WTC11 (cell line): Measurements from ENCODE around the gene ZNF775. TPM values are rescaled to one million over a fixed set of nuclear protein-coding genes. Genes with fewer than 3 reads are reported as not detected.

Experiments used
- ATAC-seq: fragments of 200-7000 bp; cut with Tn5 transposase; 2 replicates; pipeline ENCODE4 v1.10.0; 2021; ENCODE audit warnings: mild to moderate bottlenecking, moderate library complexity
- CTCF ChIA-PET: fragments of 300-600 bp; sonication (Branson Sonifier 250); formaldehyde crosslinking; loops from one replicate; lab custom pipeline; 2021; ENCODE audit warnings: antibody characterized with exemption; lab: Charles Lee
- POLR2A ChIA-PET: fragments of 350-600 bp; sonication (Branson Sonifier 250); formaldehyde crosslinking; loops from one replicate; lab custom pipeline; 2021; ENCODE audit warnings: antibody characterized with exemption; lab: Charles Lee
- DNase-seq: peaks from one replicate; pipeline ENCODE4 v3.0.0; 2021; ENCODE audit warnings: low spot score
- H3K27ac Mint-ChIP-seq: 2 replicates; pipeline ENCODE4 v1.8.0; 2021; ENCODE audit warnings: mixed read lengths
- H3K27me3 Mint-ChIP-seq: 2 replicates; pipeline ENCODE4 v1.8.0; 2021; ENCODE audit warnings: low read depth, mild to moderate bottlenecking, moderate library complexity, mixed read lengths
- H3K36me3 Mint-ChIP-seq: 2 replicates; pipeline ENCODE4 v1.8.0; 2021; ENCODE audit warnings: mixed read lengths
- H3K4me1 Mint-ChIP-seq: 2 replicates; pipeline ENCODE4 v1.8.0; 2022; ENCODE audit warnings: mixed read lengths
- H3K4me3 Mint-ChIP-seq: 2 replicates; pipeline ENCODE4 v1.8.0; 2021; ENCODE audit warnings: mild to moderate bottlenecking, moderate library complexity, mixed read lengths
- H3K9me3 Mint-ChIP-seq: 2 replicates; pipeline ENCODE4 v1.8.0; 2021; ENCODE audit warnings: mixed read lengths
- AFF4 ChIP-seq: sonication (generic); formaldehyde crosslinking; IDR thresholded peaks from 2 replicates; pipeline ENCODE4 v1.8.1; 2023; ENCODE audit warnings: mild to moderate bottlenecking, missing genetic modification reagents, borderline replicate concordance
- CDX4 ChIP-seq: fragments of 250-450 bp; sonication (Bioruptor Pico); IDR thresholded peaks from 2 replicates; pipeline ENCODE4 v1.9.0; 2021; ENCODE audit warnings: moderate library complexity, mild to moderate bottlenecking, inconsistent platforms, borderline replicate concordance
- CREM ChIP-seq: sonication (generic); formaldehyde crosslinking; IDR thresholded peaks from 2 replicates; pipeline ENCODE4 v1.8.1; 2022; ENCODE audit warnings: mild to moderate bottlenecking, missing genetic modification reagents, moderate library complexity
- CTCF ChIP-seq: fragments of 200-600 bp; IDR thresholded peaks from 2 replicates; pipeline ENCODE4 v1.8.0; 2022; ENCODE audit warnings: antibody characterized with exemption
- FOXP4 ChIP-seq: sonication (generic); formaldehyde crosslinking; IDR thresholded peaks from 2 replicates; pipeline ENCODE4 v1.8.0; 2022; ENCODE audit warnings: mild to moderate bottlenecking, missing genetic modification reagents
- KAT7 ChIP-seq: sonication (generic); formaldehyde crosslinking; IDR thresholded peaks from 2 replicates; pipeline ENCODE4 v1.8.1; 2023; ENCODE audit warnings: missing genetic modification reagents, mild to moderate bottlenecking, borderline replicate concordance
- MLX ChIP-seq: sonication (generic); formaldehyde crosslinking; IDR thresholded peaks from 2 replicates; pipeline ENCODE4 v1.8.1; 2023; ENCODE audit warnings: mild to moderate bottlenecking, missing genetic modification reagents, moderate library complexity
- MYBL2 ChIP-seq: sonication (generic); formaldehyde crosslinking; IDR thresholded peaks from 2 replicates; pipeline ENCODE4 v1.8.1; 2023; ENCODE audit warnings: mild to moderate bottlenecking, moderate library complexity, missing genetic modification reagents
- NR3C1 ChIP-seq: sonication (generic); formaldehyde crosslinking; conservative IDR thresholded peaks from 2 replicates; pipeline ENCODE4 v1.8.1; 2023; ENCODE audit warnings: low read depth, mild to moderate bottlenecking, missing genetic modification reagents
- PRRX2 ChIP-seq: fragments of 250-450 bp; sonication (Bioruptor Pico); IDR thresholded peaks from 2 replicates; pipeline ENCODE4 v1.8.0; 2021; ENCODE audit warnings: mild to moderate bottlenecking
- TEAD4 ChIP-seq: sonication (generic); formaldehyde crosslinking; IDR thresholded peaks from 2 replicates; pipeline ENCODE4 v1.8.0; 2022; ENCODE audit warnings: mild to moderate bottlenecking, missing genetic modification reagents
- ZMAT4 ChIP-seq: fragments of 250-450 bp; sonication (Bioruptor Pico); IDR thresholded peaks from 2 replicates; pipeline ENCODE4 v1.9.0; 2021; ENCODE audit warnings: mild to moderate bottlenecking
- ZNF263 ChIP-seq: sonication (generic); formaldehyde crosslinking; IDR thresholded peaks from 2 replicates; pipeline ENCODE4 v1.8.1; 2022; ENCODE audit warnings: low read depth, mild to moderate bottlenecking, moderate library complexity, missing genetic modification reagents
- ZNF532 ChIP-seq: fragments of 250-450 bp; sonication (Bioruptor Pico); IDR thresholded peaks from 2 replicates; pipeline ENCODE4 v1.9.0; 2021; ENCODE audit warnings: mild to moderate bottlenecking, borderline replicate concordance
- total RNA-seq: library from RNA; stranded (reverse); gene quantifications from 3 replicates; pipeline ENCODE4 v1.2.3, GENCODE V29; 2021

ZNF775 gene
- total RNA-seq, 1 experiment from 2014 or later = 25.4 TPM

GRCh38 chr7:150421831-150422230 is 42.7 kb downstream of the ZNF775 start:
- Mint-ChIP-seq H3K36me3 (no peaks in the 10 kb centered on the region), H3K4me3 (no peak overlapping the region), H3K4me1 (peaks cover 21% of the 10 kb centered on the region), H3K27ac (no peak overlapping the region), H3K27me3 (no peaks in the 10 kb centered on the region), H3K9me3 (peaks cover 18% of the 10 kb centered on the region)
- ATAC-seq = no peak
- peak; percentile 9 for DNase-seq
- ChIA-PET CTCF (interaction anchor here (0.6 to 1.5 kb wide), 10 partner anchors 10 to 332 kb away, joined by 3 to 9 read pairs (median 3); no protein-coding TSS in a partner anchor), POLR2A (no interaction called here)
- TF ChIP-seq TEAD4 (CRISPR knock-in tag) (no peak), MYBL2 (CRISPR knock-in tag) (no peak), CDX4 (no peak), AFF4 (CRISPR knock-in tag) (no peak), ZNF263 (CRISPR knock-in tag) (no peak), CREM (no peak), ZMAT4 (CRISPR knock-in tag) (no peak), PRRX2 (CRISPR knock-in tag) (no peak), CTCF (no peak), FOXP4 (CRISPR knock-in tag) (no peak), ZNF532 (CRISPR knock-in tag) (no peak), NR3C1 (CRISPR knock-in tag) (no peak), KAT7 (CRISPR knock-in tag) (no peak), MLX (CRISPR knock-in tag) (no peak)
